ENCODE results near the gene PALM3.
A peak's percentile ranks its signal among the peaks of the same experiment; 100 is the strongest.

PALM3 gene

GRCh38 chr19:14089662-14090508 lies 28.0 kb upstream of the PALM3 start:
- DNase-seq: no peak

GRCh38 chr19:14089412-14089661 lies 27.5 kb upstream of the PALM3 start:
- no peak for DNase-seq

DNA sequence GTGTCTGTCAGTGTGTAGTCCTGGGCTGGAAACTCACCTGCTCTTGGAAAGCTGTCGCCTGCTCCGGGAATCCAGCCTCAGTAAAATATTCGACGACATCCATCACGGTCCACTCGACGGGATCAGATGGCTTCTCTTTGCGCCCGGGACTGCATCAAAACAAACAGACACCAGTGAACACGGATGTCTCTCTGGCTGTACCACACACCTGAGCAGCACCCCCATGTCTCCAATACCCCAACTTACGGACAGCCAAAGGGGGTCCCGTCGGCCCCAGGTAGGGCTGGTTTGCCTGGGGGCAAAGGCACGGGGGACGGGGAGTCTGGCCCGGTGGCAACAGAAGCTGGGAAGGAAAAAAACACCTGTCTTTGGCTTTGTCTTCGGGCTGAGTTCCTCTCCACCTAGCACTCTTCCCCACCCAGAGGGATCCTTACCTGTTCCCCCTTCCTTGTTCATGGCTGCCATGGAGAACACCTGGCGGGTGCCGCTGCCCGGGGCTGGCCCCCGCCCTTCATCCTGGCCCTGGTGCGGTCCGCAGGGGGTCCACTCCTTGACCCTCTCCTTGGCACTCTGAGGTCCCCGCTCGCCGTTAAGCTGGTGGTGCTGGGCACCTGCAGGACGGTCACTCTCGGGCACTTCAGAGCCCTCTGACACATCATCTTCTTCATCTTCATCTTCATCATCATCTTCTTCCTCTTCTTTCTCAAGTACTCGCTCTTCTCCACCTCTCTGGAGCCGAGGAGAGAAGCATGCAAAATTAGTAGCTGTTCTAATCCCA lies 26.9 kb upstream of the PALM3 start:
- no peak for DNase-seq

- DNase-seq: no peak
These were observed 24.2 kb upstream of the PALM3 start for GRCh38 chr19:14086098-14086497.

DNA sequence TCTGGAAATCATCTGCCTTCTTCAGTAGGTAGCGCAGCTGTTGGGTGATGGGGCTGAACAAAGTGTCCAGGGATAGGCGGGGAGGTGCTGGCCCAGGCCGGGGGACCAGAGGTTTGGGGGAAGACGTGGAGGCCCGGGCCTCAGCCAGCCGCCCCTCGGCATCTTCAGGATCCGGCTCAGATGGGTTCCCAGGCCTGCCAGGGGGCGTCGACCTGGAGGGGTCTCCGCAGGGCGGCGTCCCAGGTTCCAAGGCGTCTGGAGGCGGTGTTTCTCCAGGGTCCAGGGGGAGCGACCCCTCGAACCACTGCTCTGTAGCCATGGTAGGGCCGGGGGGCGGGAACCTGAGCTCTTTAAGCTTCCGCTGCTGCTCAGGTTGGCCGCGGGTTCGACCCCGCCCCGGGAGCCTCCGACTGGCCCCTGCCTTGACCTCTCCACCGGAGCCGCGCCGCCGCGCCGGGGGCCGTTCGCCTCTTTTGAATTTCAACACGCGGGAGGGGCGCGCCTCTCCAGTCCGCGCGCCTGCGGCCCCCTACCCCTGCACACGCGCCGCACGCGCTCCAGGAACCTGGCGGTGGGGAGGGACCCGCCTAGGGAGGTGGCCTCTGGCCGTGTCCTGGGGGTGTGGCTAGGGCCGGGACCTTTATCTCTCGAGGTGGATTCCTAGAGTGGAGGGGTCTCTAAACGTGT lies 23.6 kb upstream of the PALM3 start, which contains the start of gene C19orf67:
Gene C19orf67, minus strand, starts transcription at position 475 of the 687 bp plus-strand sequence. Its CDS starts 156 bp downstream, at position 319.
- DNase-seq: no peak

DNA sequence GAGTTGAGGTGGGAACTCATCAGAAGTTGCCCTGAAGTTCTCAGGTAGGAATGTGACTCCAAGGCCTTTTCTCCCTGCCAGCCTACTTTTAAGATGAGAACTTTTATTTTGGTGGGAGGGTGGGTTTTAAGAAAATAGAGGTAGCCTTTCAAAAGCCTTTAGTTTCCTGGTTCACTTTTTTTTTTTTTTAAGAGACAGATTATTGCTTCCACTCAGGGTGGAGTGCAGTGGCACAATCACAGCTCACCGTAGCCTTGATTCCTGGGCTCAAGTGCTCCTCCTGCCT lies 20.7 kb upstream of the PALM3 start:
- no peak for DNase-seq

DNA sequence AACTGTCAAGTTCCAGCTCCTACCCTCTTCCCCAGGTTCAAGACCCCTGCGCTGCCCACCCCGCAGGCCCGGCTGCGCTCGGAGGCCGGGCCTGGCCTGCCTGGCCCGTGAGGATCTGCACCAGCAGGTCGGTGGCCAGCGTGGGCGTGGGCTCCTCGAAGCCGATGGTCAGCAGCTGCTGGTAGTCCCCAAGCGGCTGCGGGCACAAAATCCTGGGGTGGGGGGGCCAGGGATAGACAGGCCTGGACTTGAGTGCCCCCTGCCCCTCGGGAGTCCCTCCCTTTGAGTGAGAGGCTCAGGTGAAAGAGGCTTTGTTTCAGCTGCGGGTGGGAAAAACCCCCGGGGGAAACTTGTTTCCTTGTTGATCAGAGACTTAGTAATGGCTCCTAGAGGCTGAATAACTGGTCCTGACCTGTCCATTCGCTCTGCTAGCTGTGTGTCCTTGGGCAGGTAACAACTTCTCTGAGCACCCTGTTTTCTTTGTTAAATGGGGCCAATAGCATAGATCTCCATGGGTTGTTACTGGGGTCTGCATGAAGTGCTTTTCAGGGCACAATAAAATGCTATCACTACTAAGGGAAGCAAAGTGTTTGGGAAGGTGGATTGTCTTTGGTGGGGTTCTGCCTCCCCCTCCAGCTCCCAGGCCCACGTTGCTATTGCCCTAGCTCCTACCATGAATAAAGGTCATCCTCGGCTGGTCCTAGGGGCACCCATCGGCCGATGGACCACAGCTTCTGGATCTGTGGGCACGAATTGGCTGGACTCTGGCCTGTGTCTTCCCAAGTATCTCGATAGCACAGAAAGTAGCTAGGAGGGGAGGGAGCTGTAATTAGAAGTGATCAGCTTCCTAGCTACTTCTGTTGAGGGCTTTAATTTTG lies 20.2 kb upstream of the PALM3 start:
- DNase-seq: peak; percentile 54

- peak; percentile 99 for DNase-seq
These were observed 19.3 kb upstream of the PALM3 start for GRCh38 chr19:14080887-14081796.

- DNase-seq: no peak
These were observed 16.5 kb upstream of the PALM3 start for GRCh38 chr19:14078411-14078810.

GRCh38 chr19:14073925-14074838 lies 12.3 kb upstream of the PALM3 start:
- DNase-seq: no peak

DNA sequence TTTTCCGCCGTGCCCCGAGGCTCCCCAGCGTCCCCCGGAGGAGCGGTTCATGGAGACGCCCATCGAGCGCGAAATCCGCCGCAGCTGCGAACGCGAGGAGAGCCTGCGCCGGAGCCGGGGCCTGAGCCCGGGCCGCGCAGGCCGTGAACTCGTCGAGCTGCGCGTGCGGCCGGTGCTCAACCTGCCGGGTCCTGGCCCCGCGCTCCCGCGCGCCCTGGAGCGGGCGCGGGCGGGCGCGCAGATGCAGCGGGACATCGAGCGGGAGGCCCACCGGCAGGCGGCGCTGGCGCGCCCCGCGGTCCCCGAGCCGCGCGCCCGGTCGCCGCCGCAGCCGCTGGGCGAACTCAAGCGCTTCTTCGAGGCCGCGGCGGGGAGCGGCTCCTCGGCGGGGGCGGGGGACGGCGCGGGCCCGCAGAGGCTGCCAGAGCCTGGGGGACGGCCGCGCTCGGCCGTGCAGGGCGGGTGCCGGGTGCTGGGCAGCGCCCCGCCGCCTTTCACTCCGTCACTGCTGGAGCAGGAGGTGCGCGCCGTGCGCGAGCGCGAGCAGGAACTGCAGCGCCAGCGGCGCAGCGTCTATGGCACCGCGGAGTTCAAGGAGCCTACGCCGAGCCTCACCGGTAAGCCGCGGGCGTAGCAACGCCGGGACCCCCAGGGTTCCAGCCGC lies 11.5 kb upstream of the PALM3 start:
- peak; percentile 81 for DNase-seq

DNA sequence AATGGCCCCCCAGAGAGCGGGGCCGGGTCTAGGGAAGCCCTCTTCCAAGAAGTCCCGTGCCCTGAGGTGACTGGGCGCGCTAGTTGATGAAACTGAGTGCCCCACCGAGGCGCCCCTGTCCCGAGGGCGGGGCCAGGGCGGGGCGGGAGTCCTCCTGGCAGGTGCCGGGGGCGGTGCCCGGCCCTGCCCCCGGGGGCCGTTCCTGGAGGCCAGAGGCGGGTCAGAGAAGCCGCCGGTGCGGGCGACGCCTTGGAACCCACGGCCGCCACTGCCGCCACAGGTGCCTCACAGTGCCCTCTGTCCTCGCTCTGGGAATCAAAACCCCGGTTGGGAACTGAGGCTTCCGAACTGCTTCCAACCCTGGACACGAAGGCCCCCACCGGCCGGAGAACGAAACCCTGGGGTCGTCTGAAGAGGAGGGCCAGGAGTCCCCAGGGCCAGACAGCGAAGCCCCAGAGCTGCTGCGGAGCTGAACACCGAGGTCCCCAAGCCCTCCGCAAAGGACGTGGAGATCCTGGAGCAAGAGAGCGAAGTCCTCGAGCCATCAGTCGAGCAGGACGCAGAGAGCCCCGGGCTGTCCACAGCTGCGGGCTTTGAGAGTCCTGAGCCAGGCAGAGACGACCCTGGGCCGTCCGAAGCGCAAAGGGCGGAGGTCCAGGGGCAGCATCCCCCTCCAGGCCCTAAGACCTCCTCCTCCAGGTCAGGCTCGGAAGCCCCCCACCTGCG lies 10.8 kb upstream of the PALM3 start, which contains the start of gene MISP3:
Gene MISP3, plus strand, starts transcription at position 252 of the 726 bp plus-strand sequence. CDS start 524 bp downstream, outside the sequence.
- no peak for DNase-seq

- no peak for DNase-seq
These were observed 8.6 kb upstream of the PALM3 start for GRCh38 chr19:14070268-14071050.

GRCh38 chr19:14066134-14066533 lies 4.3 kb upstream of the PALM3 start:
- no peak for DNase-seq

DNA sequence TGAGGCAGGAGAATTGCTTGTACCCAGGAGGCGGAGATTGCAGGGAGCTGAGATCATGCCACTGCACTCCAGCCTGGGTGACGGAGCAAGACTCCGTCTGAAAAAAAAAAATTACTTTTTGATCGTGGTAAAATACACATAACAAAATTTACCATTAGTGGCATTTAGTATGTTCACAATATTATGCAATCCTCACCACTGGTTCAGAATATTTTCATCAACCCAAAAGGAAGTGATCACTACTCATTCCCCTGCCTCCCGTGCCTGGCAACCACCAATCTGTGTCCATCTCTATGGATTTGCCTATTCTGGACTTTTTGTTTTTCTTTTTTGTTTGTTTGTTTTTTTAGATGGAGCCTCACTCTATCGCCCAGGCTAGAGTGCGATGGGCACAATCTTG lies 1.2 kb upstream of the PALM3 start:
- no peak for DNase-seq

GRCh38 chr19:14062558-14062855 lies 631 bp upstream of the PALM3 start:
- no peak for DNase-seq

DNA sequence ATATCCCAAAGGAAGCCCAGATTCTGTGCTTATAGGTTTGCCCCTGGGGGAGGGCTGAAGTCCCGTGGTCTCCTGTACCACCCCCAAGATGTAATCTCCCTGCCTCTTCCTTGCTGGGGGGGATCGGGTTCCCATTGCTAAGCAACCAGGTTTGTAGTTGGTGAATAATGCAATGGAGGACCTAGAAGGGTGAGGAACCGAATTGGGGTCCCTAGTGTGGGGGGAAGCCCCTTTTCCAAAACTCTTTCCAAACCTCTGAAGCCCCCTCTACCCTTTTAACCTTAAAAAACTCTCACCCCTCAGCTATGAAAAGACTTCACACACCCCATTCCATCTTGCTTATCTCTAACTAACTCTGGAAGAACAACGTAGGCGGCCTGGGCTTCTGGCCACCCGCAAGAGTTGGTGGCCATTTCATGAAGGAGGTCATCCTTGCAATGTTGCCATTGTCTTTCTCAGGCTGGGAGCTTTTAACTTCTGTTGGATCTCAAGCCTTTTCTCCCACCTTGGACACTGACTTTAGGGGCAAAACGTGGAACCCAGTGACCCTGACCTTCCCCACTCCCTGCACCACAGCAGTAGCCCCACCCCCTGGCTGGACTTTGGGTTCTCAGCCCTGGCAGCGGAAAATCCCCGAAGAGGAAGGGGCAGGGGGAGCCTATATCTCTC lies 661 bp downstream of the PALM3 start:
- no peak for DNase-seq

GRCh38 chr19:14059652-14060155 lies 2.2 kb downstream of the PALM3 start:
- no peak for DNase-seq
